GM04503 (cell line): ENCODE data around the gene SESN1.

Source experiments
- DNase-seq: peaks from one replicate; pipeline ENCODE4 v3.0.0-alpha.2; 2012; ENCODE audit warnings: low read depth

SESN1 gene

DNA sequence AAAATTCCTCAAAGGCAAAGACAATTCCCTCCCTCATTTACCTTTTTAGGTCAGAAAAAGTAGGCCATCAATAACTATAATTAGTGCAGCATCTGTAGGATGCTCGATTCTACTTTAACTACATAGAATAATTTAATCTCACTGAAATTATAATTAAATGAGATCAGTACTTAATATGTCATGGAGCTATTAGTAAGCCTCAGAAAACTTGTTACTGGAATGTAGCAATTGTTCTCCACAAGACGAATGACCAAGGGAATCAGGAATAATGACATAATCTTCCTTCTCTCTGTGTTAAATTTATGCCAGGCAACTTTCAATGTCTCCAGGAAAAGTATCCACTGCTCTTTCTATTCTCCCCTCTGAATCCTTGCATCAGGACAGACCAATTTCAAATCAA lies 34.1 kb downstream of the SESN1 start:
- no peak for DNase-seq

DNA sequence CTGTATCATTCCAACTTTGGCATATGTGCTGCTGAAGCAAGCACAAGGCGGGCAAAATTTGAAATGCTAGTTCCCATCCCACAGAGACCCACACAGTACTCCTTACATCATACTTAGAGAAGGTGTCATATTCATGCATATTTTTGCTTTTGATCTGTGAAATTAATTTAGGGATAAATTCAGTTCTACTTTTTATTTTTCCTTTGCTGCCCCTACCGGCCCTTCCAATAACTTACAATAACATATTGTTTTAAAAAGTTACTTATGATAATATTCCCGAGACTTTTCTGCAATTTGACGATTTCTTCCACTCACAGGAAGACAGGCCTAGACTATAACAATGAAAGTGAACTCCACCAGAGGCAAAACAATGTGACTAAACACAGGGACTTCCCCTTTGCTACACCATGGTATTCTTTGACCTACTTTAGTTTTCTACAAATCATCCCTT lies 35.0 kb downstream of the SESN1 start:
- no peak for DNase-seq

DNA sequence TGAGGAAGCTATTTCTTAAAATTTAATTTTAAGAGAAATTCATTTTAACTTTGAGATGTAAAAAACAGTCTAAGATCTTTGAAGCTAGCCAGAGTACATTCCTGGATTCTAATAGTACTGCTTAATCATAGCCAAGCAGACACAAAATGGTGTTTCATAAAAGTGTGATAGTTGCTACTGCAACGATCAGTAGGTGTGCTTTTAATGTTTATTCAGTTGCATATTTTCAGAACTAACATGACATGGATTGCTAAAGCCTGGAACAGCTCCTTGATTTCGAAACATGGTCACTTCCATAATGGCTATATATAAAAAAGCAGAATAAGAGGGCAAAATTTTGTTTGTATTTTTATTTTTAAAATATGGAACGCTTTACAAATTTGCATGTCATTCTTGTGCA lies 35.5 kb downstream of the SESN1 start:
- no peak for DNase-seq

DNA sequence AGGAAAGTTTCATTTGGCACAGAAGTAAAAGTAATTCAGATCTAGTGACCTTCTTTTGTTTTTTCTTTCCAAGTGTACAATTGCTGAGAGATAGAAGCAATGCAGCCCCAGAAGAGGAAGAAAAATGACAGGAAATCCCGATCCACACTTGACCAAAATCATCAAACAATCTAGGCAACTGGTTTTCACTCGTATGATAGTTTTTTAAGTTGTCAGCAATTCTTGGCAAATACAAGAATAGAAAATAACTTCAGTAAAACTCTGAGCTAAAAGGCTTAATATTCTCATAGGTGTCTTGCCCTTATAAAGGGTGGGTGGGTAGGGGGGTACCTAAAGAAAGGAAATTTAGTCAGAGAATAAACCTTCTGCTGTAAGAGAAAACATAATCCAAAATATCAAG lies 36.0 kb downstream of the SESN1 start:
- DNase-seq = no peak

DNA sequence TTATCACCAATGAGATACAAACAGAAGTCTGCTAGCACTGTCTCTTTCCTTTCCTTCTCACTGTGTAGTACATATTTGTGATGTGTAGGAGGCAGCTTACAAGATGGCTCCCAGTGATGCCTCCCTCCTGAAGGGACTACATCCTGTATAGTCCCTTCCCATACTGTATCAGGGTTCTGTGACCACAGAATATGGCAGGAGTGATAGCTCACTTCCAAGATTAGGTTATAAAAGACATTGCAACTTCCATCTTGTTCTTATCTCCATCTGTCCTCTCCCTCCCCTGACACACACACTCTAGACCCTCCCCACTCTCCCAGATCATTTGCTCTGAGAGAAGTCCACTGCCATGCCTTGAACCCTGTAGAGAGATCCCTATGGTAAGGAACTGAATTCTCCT lies 38.0 kb downstream of the SESN1 start:
- DNase-seq = no peak

DNA sequence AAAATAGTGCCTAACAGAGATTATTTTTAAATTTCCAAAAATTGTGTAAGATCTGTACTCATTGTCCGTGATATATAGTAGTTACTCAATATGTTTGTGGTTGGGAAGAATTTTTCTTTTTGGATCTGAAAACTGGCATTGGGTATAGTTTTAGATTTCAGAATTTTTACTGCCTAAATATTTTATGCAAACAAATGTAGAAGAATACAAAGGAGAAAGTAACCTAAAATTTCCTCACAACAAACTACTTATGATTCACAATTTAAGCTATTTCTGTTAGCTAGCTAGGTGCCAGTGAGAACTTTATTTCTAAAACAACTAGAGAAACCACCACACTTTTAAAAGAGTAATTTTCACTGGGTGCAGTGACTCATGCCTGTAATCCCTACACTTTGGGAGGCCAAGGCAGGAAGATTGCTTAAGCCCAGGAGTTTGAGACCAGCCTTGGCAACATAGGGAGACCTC lies 38.8 kb downstream of the SESN1 start:
- DNase-seq = peak; percentile 51

DNA sequence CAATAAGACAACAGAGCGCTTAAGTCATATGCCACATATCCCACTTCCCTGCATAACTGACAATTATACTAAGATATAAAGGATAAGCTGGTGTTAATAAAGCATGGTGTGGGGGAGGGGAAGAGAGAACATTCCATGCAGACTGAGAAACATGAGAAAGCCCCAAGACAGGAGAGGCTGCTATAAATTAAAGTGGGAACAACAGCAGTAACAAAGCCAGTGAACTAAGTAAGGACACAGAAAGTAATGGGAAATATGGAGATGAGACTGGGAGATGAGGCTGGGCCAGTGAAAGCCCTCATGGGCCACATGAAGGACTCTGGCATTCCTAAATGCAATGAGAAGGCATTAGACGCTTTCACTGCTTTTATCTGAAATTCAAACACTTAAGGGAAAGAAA lies 41.3 kb downstream of the SESN1 start:
- DNase-seq = no peak

DNA sequence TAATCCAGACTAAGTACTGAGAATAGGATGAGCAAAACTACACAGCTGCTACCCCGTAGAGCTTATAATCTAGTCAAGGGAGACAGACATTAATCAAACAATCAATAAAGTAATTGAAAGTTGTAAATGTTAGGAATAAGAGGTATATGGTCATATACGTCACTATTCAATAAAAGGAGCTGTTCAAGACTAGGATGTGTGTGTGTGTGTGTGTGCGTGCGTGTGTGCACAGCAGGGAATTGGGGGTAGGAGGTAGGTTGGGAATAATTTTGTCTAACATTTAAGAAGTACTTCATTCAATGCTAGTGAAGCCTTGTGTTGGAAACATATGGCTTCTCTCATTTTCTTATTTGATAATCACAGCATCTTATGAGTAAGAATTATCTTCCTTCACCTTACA lies 41.8 kb downstream of the SESN1 start:
- no peak for DNase-seq

DNA sequence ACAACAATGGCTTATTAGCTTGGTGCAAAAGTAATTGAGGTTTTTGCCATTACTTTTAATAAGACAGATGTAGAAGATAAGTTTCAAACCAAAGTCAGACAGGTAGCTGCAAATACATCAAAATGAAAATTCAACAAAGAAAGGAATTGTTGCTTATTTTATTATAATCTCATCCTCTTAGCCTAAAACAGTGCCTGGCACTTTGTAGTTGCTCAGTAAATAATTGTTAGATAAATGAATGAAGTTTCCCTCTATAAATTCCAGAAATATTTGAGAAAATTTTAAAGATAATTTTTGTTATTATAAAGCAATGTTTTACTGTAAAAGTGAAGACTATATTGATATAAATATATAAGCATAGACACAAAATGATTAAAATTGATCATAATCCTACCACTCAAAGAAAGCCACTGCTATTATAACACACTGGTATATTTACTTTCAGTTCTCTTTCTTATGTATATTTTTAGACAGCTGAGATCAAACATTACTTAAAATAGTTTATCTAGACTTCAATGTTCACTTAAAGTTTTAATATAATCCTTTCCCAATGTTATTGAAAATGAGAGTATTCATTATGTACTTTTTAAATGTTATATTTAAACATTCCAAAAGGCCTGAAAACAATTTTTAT lies 42.5 kb downstream of the SESN1 start:
- no peak for DNase-seq

DNA sequence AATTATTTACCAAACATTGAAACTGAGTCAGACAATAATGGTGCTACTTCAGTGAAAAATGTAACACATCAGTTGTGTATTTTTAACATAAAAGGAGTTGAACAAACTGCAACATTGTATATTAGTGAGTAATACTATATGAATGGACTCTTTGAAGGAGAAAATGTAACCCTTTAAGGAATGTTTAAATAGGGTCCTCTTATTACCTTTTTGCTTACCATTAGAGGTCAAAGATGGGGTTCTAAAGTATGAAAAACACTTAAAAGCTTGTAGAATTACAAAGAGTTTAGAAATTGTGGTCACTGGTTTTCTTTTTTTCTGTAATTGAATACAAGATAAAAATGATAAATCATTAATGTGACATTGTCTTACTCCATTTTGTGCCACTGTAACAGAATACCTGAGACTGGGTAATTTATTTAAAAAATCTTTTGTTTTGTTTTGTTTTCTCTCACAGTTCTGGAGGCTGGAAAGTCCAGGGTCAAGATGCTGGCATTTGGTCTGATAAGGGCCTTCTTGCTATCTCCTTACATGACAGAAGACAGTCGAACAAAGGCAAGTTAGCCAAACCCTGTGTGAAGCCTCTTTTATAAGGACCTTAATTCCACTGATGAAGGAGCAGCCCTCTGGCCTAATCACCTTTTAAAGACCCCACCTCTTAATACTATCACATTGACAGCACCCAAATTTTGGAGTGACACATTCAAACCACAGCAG lies 43.2 kb downstream of the SESN1 start:
- DNase-seq = no peak

DNA sequence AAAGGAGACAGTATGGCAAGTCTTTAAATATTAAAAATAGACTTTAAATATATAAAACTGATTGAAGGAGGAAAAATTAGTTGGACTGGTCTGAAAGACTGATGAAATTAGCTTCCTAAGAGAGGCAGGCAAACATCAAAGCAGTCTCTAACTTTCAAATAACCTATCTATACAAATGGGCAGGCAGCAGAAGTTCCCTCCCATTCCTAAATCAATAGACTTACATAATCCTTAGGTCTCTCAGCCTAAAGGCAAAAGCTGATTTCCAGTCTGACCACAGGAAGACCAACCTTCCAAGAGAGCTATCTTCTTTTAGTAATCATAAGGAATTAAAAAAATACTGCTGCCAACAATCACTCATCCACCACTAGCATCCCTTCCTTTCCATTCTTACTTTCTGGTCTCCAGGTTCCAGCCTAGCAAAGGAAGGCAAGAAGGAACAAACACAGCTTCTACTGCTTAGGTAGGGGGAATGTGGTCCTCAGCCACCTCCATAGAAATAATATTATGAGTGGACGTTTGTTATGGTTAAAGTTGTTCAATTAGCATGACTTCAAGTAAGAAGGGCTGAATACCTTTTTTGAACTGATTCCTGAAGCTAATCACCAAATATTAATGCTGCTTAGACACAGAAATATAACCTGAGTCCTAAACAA lies 44.1 kb downstream of the SESN1 start:
- no peak for DNase-seq

DNA sequence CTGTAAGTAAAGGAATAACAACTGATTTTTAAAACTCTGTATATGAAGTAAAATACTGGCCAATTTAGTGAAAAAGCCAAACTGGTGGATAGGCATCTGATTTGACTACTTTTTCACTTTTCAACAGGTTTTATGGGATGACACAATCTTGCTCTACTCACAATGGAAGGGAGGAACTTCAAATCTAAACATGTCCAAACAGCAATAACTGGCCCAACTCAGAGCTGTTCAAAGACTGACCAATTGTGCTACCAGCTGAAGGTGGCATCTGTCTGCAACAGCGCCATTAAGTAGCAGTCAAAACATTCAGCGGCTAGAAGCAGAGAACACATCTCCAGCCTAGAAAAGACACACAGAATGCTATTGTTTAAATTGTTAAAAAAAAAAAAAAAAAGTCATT lies 44.6 kb downstream of the SESN1 start:
- no peak for DNase-seq

DNA sequence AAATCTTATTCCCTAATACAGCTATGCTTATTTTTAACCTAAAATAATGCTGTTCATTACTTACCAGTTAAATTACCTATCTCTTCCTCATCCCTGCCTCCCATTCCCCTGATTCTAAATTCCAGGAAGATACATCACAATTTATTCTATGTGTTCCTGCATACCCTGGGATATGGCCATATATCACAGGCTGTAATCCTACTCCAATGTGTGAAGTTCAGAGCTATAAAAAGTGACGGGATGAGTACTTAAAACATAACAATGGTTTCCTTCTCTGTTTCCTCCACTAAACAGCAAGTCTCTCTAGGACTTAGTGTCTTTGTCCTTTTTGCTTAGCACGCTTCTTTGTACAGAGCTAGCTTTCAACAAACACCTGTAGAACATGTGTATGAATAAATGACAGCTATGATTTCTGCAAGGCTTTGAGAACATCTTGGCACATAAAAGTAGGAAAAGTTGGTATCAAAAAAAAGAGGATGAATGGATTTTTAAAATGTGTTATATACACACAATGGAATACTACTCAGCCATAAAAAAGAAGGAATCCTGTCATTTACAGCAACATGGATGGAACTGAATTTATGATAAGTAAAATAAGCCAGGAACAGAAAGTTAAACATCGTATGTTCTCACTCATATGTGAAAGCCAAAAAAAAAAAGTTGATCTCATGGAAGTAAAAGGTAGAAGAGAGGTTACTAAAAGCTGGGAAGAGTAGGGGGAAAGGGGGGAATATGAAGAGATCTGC lies 45.8 kb downstream of the SESN1 start:
- no peak for DNase-seq

DNA sequence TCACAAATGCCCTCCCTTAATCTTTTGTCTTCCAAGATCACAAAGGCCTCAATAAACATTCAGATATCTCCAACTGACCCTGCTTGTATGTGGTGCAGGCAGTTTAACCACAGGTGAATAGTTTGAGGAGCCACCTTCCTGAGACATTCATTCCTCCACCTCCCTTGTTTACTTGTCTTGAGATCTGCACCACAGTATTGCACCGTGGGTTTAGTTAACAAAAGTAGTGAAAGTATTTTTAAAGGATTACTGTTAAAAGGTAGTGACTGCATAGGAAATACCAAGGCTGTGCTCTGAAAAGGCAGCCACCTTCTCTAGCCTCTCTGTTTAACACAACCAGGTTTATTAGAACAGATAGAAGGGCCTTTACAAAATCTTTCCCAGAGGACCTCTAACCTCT lies 46.5 kb downstream of the SESN1 start:
- DNase-seq = no peak

DNA sequence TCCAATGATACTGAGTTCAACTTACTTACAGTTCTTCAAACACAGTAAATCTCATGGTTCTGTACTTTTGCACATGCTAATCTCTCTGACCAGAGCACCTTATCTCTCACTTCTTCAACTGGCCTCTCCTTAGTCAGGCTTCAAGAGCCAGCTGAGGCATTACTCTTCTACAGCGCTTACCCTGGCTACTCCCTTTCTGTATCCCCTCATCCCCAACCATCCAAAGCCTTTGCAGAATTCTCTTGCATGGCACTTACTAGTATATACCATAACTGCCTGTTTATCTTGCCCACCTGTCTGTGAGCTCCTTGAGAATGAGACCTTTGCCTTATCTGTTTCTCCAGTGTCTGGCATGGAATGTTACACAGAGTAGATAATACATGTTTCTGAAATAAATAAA lies 49.2 kb downstream of the SESN1 start:
- no peak for DNase-seq

DNA sequence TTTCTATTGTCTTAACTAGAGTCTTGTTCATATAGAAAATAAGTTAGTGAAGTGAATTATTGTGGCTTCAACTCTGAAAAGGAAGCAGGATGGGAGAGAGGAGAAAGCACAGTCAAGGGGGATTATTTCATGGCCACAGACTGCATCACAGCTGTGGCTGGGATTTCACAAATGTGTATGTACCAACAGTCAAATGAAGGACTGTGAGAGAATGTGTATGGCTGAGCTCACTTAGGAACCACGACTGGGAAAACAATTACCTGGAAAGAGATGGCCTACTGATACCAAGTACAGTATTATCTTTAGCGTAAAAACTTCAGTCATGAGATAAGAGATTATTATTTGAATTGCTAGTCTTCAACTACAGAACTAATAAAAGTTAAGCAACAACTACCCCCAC lies 54.9 kb downstream of the SESN1 start:
- no peak for DNase-seq

DNA sequence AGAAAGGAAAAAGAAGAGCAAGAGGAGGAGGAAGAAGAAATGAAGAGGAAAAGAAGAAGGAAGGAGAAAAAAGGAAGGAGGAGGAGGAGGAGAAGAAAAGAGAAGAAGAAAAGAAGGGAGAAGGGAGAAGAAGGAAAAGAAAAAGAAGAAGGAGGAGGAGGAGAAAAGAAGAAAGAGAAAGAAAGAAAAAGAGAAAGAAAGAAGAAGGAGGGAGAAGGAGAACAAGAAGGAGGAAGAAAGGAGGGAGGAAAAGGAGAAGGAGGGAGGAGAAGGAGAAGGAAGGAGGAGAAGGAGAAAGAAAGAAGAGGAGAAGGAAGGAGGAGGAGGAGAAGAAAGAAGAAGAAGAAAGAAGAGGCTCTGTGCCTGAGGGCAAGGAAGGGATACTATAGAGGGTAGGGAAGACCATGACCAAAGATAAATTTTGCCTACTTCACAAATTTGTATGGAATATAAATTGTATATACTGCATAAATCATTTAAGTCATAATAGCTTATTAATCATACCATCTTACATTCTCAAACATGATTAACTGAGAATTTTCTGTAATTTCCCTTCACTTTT lies 55.7 kb downstream of the SESN1 start:
- no peak for DNase-seq

DNA sequence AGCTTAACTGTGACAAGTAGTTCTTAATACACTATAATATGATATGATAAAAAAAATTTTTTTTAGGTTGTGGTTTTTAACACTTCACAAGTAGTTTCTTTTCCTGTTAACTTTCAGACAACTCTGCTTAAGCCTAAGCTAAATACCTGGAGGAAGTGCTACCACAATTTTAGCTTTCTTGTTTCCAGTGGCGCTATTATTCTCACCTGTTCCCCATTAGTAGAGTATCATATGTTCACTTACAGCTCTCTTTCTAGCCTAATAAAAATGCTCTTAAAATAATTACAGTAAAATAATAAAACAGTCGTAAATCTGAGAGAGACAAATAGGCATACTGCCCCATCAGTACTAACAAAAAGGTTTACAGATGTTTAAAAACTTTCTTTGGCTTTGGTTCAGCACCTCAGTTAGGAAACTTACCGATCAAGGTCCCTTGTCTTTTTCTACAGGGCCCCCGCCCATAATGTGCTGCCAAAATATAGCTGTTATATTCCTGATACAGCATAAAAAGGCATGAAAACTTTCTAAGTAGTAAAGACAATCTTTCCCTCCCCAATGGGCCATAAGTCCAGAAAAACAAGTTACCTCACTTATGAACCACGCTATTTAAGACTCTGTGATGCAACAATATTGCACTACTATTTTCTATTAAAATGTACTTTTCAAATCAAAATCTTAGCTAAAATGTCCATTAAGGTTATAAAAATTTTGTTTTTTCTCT lies 57.9 kb downstream of the SESN1 start:
- no peak for DNase-seq

DNA sequence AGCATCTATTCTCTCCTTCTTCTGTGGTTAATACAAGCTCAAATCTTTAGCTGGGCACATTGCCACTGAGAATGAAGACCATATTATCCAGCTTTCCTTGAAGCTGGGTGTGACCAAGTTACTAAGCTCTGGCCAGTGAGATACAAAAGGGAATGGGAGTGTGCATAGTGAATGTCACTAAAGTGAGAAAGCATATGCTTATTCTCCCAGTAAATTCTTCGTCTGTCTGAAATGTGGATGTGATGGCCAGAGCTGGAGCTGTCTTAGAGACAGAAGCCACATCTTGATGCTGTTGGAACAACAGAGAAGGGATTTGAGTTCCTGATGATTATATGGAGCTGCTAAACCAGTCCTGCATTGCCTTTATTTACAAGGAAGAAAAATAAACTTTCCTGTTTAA lies 60.1 kb downstream of the SESN1 start:
- DNase-seq = no peak

DNA sequence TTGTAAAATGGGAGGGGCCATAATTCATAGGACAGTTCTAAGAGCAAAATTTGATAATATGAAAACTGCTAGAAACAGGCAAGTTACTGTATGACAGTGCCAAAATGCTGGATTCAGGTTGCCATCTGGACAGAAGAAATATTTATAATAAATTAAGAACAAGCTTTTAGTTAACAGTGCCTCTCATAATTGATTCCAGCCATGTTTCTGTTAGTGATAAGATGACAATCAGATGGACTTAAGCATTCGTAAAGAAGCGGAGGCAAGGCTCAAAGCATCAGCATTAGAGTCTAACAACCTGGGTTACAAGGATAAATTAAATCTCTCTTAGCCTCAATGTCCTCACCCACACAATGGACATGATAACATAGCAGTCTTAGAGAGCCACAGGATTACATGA lies 61.0 kb downstream of the SESN1 start:
- DNase-seq = no peak

DNA sequence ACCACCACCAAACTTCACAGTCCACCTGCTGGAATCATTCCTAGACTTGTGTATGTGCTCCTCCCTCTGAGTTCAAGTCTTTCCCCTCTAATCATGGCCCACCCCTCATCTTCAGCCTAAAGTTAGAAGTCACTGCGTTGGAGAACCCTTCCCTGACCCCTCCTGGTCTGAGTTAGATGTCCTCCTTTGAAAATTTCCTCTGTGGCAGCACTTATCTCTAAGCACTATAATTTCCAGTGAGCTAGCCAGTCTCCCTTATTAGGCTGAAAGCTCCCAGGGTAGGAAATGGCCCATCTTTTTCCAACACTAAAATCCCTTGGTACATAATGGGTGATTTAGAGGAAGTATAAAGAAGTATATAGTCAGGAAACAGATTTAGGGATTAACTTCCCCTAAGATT lies 63.2 kb downstream of the SESN1 start:
- no peak for DNase-seq

DNA sequence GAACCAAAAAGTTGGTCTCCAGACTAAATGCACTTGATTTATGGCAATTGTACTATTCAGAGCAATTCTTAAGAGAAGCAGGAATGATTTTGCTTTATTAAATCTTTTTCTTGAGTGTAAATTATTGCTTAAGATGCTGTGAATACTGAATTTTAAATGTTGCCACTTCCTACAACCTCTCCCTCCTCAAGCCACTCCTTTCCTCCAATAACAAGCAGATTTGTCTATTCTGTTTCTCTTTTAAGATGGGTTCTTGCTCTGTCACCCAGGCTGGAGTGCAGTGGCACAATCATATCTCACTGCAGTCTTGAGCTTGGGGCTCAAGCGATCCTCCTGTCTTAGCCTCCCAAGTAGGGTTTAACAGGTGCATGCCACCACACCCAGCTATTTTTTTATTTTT lies 65.3 kb downstream of the SESN1 start:
- DNase-seq = no peak
